Measurements from ENCODE around the gene ZNF80.

The ZNF80 gene

GRCh38 chr3:114234745-114235144, 2.6 kb downstream of the ZNF80 start:
- Histone ChIP-seq H3K4me1 (ENCODE audit: control insufficient read depth, low read length) (no peaks in the 10 kb centered on the region), H3K36me3 (ENCODE audit: control insufficient read depth, low read length) (no peaks in the 10 kb centered on the region), H3K9me2 (replicated peaks; ENCODE audit: control insufficient read depth, low read length) (no peaks in the 10 kb centered on the region), H3K27me3 (ENCODE audit: control insufficient read depth, low read length) (no peaks in the 10 kb centered on the region), H3K9me3 (ENCODE audit: control insufficient read depth, insufficient read depth, low read length) (no peaks in the 10 kb centered on the region), H3K4me3 (ENCODE audit: low read length) (no peak overlapping the region), H3K4me2 (ENCODE audit: low read length) (no peak overlapping the region), H3K79me2 (ENCODE audit: control insufficient read depth, low read length) (no peaks in the 10 kb centered on the region), H3F3A (ENCODE audit: control insufficient read depth, insufficient read depth) (0 out of 2 replicates have a peak, but pooled peaks cover 3% of the 10 kb centered on the region), H4K20me1 (ENCODE audit: control insufficient read depth, insufficient read depth, low read depth, low read length) (no peaks in the 10 kb centered on the region), H3K27ac (ENCODE audit: low read depth, low read length) (no peak overlapping the region)
- TF ChIP-seq EZH2phosphoT487 (IDR thresholded peaks at IDR 0.05; ENCODE audit: borderline replicate concordance, low read length) (no peak), CTCF (IDR thresholded peaks at IDR 0.05; ENCODE audit: low read depth, low read length, poor library complexity, severe bottlenecking) (no peak)

- Histone ChIP-seq H3K27me3 (ENCODE audit: control insufficient read depth, low read length) (no peaks in the 10 kb centered on the region), H3K9me2 (replicated peaks; ENCODE audit: control insufficient read depth, low read length) (no peaks in the 10 kb centered on the region)
- TF ChIP-seq EZH2phosphoT487 (IDR thresholded peaks at IDR 0.05; ENCODE audit: borderline replicate concordance, low read length): no peak
- TF ChIP-seq CTCF (IDR thresholded peaks at IDR 0.05; ENCODE audit: low read depth, low read length, poor library complexity, severe bottlenecking): no peak
These were observed 5.8 kb downstream of the ZNF80 start for GRCh38 chr3:114231616-114232015.

GRCh38 chr3:114227076-114227475, 10.3 kb downstream of the ZNF80 start:
- Histone ChIP-seq H3K9me3 (ENCODE audit: control insufficient read depth, insufficient read depth, low read length) (peaks cover 15% of the 10 kb centered on the region), H3K27me3 (ENCODE audit: control insufficient read depth, low read length) (no peaks in the 10 kb centered on the region), H4K20me1 (ENCODE audit: control insufficient read depth, insufficient read depth, low read depth, low read length) (no peaks in the 10 kb centered on the region), H3K4me3 (ENCODE audit: low read length) (no peak overlapping the region), H3K27ac (ENCODE audit: low read depth, low read length) (no peak overlapping the region), H3K4me1 (ENCODE audit: control insufficient read depth, low read length) (peaks cover 17% of the 10 kb centered on the region), H3K4me2 (ENCODE audit: low read length) (no peak overlapping the region), H3K9me2 (replicated peaks; ENCODE audit: control insufficient read depth, low read length) (no peaks in the 10 kb centered on the region), H3K36me3 (ENCODE audit: control insufficient read depth, low read length) (peaks cover 3% of the 10 kb centered on the region; the same call in 1 of the 2 replicates), H3K79me2 (ENCODE audit: control insufficient read depth, low read length) (no peaks in the 10 kb centered on the region), H3F3A (ENCODE audit: control insufficient read depth, insufficient read depth) (no peaks in the 10 kb centered on the region)
- TF ChIP-seq EZH2phosphoT487 (IDR thresholded peaks at IDR 0.05; ENCODE audit: borderline replicate concordance, low read length) (no peak), CTCF (IDR thresholded peaks at IDR 0.05; ENCODE audit: low read depth, low read length, poor library complexity, severe bottlenecking) (no peak)

More at GRCh38 chr3:114231616-114232015, 5.8 kb downstream of the ZNF80 start:
- H3K79me2 ChIP-seq (ENCODE audit: control insufficient read depth, low read length): no peaks in the 10 kb centered on the region
- no peak overlapping the region for H3K4me3 ChIP-seq (ENCODE audit: low read length)
- H4K20me1 ChIP-seq (ENCODE audit: control insufficient read depth, insufficient read depth, low read depth, low read length): no peaks in the 10 kb centered on the region
- no peaks in the 10 kb centered on the region for H3K4me1 ChIP-seq (ENCODE audit: control insufficient read depth, low read length)
- H3K27ac ChIP-seq (ENCODE audit: low read depth, low read length): no peak overlapping the region
- 0 out of 2 replicates have a peak, but pooled peaks cover 3% of the 10 kb centered on the region for H3F3A ChIP-seq (ENCODE audit: control insufficient read depth, insufficient read depth)
- no peaks in the 10 kb centered on the region for H3K9me3 ChIP-seq (ENCODE audit: control insufficient read depth, insufficient read depth, low read length)
- no peak overlapping the region for H3K4me2 ChIP-seq (ENCODE audit: low read length)
- no peaks in the 10 kb centered on the region for H3K36me3 ChIP-seq (ENCODE audit: control insufficient read depth, low read length)
